HepG2 (cell line): ENCODE data around the gene DHCR7. TPM values are rescaled to one million over a fixed set of nuclear protein-coding genes. Genes with fewer than 3 reads are reported as not detected.

Source experiments
- FOXP1 ChIP-seq, 2 experiments: fragments of 450-650 bp in 1 of 2; IDR thresholded peaks; 2 replicates each; pipeline ENCODE4 v1.6.1; 2017 to 2018; ENCODE audit warnings: antibody characterized with exemption in 1 of 2
- NCOA1 ChIP-seq: sonication (generic); formaldehyde crosslinking; IDR thresholded peaks from 2 replicates; pipeline ENCODE4 v1.9.0; 2021; ENCODE audit warnings: missing genetic modification reagents
- PCBP2 ChIP-seq: fragments of 200-400 bp; formaldehyde crosslinking; optimal IDR thresholded peaks from 2 replicates; pipeline ENCODE3; 2018; ENCODE audit warnings: low read length, low read depth; ENCODE audit not compliant: poor library complexity, severe bottlenecking
- ZBTB21 ChIP-seq: sonication (generic); formaldehyde crosslinking; IDR thresholded peaks from 2 replicates; pipeline ENCODE4 v1.4.0; 2020; ENCODE audit warnings: missing genetic modification reagents
- ZBTB3 ChIP-seq: sonication (generic); formaldehyde crosslinking; IDR thresholded peaks from 2 replicates; pipeline ENCODE4 v1.4.0; 2020; ENCODE audit warnings: low read depth, mild to moderate bottlenecking, moderate library complexity, missing genetic modification reagents, borderline replicate concordance
- ZFX ChIP-seq: sonication (generic); formaldehyde crosslinking; IDR thresholded peaks from 2 replicates; pipeline ENCODE4 v1.4.0; 2020; ENCODE audit warnings: mild to moderate bottlenecking, low read depth, missing genetic modification reagents, moderate library complexity
- ZNF510 ChIP-seq: sonication (generic); formaldehyde crosslinking; IDR thresholded peaks from 2 replicates; pipeline ENCODE4 v1.4.0; 2020; ENCODE audit warnings: low read depth, mild to moderate bottlenecking, missing genetic modification reagents
- ZNF670 ChIP-seq: sonication (generic); formaldehyde crosslinking; IDR thresholded peaks from 2 replicates; pipeline ENCODE4 v1.8.0; 2022; ENCODE audit warnings: mild to moderate bottlenecking, missing genetic modification reagents, borderline replicate concordance
- polyA plus RNA-seq, 8 experiments: library from polyadenylated mRNA; depleted of rRNA in 3 of 8; stranded (reverse) in 7 of 8; unstranded in 1 of 8; fragments of >200 nt; fragmentation: Illumina TruSeq in 4 of 8; extraction: Trizol in 4 of 8; gene quantifications; 2 replicates each; pipeline versions ENCODE4 v1.2.1 to v1.2.3, GENCODE V29; 2011 to 2016; ENCODE audit warnings: low read depth in 4 of 8, missing spikeins in 1 of 8, mixed read lengths in 1 of 8; ENCODE audit not compliant: insufficient read depth in 1 of 8
- total RNA-seq, 5 experiments: library from RNA; depleted of rRNA; stranded (reverse); fragments of >200 nt; fragmentation: Illumina TruSeq; extraction: Trizol; gene quantifications; 2 replicates each; pipeline ENCODE4 v1.2.3, GENCODE V29; 2016; ENCODE audit warnings: low read depth in 1 of 5
- TF ChIP-seq, protein P1 (sequence below): sonication (generic); formaldehyde crosslinking; IDR thresholded peaks from 2 replicates; pipeline ENCODE4 v1.5.1; 2020; ENCODE audit warnings: mild to moderate bottlenecking, missing genetic modification reagents
- TF ChIP-seq, protein P2 (sequence below): sonication (generic); formaldehyde crosslinking; IDR thresholded peaks from 2 replicates; pipeline ENCODE4 v1.4.0; 2020; ENCODE audit warnings: missing genetic modification reagents
- TF ChIP-seq, protein P3 (sequence below): sonication (generic); formaldehyde crosslinking; IDR thresholded peaks from one replicate; pipeline ENCODE4 v1.5.1; 2020; ENCODE audit warnings: mild to moderate bottlenecking, missing genetic modification reagents; ENCODE audit errors: not compliant biosample characterization

DHCR7 gene
- total and polyA plus RNA-seq, 2 of the 13 experiments (the other 11 are each of a cell fraction or from before 2014, with no cell fraction given) = 96.0 to 143 TPM

- TF ChIP-seq PCBP2 (no peak), ZBTB3 (CRISPR knock-in tag) (no peak), ZFX (CRISPR knock-in tag) (peak; percentile 75), ZBTB21 (no peak), NCOA1 (CRISPR knock-in tag) (no peak), ZNF670 (CRISPR knock-in tag) (peak; percentile 79; the same call in 1 of the 2 replicates), FOXP1 (IDR thresholded peaks at IDR 0.05) (no peak), FOXP1 (CRISPR knock-in tag; IDR thresholded peaks at IDR 0.05) (peak; percentile 47; the same call in 1 of the 2 replicates), ZNF510 (CRISPR knock-in tag) (peak; percentile 40; the same call in 1 of the 2 replicates)
- TF ChIP-seq, protein P1, sequence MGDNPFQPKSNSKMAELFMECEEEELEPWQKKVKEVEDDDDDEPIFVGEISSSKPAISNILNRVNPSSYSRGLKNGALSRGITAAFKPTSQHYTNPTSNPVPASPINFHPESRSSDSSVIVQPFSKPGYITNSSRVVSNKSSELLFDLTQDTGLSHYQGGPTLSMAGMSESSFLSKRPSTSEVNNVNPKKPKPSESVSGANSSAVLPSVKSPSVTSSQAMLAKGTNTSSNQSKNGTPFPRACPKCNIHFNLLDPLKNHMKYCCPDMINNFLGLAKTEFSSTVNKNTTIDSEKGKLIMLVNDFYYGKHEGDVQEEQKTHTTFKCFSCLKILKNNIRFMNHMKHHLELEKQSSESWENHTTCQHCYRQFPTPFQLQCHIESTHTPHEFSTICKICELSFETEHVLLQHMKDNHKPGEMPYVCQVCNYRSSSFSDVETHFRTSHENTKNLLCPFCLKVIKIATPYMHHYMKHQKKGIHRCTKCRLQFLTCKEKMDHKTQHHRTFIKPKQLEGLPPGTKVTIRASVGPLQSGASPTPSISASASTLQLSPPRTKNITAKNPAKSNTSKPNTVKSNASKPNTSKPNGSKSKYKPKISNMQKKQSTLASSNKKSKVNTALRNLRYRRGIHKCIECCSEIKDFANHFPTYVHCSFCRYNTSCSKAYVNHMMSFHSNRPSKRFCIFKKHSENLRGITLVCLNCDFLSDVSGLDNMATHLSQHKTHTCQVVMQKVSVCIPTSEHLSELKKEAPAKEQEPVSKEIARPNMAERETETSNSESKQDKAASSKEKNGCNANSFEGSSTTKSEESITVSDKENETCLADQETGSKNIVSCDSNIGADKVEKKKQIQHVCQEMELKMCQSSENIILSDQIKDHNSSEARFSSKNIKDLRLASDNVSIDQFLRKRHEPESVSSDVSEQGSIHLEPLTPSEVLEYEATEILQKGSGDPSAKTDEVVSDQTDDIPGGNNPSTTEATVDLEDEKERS (CRISPR knock-in tag) = 0 out of 2 replicates have a peak, but pooled peaks have one; percentile 20
- TF ChIP-seq, protein P2, sequence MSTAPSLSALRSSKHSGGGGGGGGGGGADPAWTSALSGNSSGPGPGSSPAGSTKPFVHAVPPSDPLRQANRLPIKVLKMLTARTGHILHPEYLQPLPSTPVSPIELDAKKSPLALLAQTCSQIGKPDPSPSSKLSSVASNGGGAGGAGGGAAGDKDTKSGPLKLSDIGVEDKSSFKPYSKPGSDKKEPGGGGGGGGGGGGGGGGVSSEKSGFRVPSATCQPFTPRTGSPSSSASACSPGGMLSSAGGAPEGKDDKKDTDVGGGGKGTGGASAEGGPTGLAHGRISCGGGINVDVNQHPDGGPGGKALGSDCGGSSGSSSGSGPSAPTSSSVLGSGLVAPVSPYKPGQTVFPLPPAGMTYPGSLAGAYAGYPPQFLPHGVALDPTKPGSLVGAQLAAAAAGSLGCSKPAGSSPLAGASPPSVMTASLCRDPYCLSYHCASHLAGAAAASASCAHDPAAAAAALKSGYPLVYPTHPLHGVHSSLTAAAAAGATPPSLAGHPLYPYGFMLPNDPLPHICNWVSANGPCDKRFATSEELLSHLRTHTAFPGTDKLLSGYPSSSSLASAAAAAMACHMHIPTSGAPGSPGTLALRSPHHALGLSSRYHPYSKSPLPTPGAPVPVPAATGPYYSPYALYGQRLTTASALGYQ (CRISPR knock-in tag) = no peak
- TF ChIP-seq, protein P3, sequence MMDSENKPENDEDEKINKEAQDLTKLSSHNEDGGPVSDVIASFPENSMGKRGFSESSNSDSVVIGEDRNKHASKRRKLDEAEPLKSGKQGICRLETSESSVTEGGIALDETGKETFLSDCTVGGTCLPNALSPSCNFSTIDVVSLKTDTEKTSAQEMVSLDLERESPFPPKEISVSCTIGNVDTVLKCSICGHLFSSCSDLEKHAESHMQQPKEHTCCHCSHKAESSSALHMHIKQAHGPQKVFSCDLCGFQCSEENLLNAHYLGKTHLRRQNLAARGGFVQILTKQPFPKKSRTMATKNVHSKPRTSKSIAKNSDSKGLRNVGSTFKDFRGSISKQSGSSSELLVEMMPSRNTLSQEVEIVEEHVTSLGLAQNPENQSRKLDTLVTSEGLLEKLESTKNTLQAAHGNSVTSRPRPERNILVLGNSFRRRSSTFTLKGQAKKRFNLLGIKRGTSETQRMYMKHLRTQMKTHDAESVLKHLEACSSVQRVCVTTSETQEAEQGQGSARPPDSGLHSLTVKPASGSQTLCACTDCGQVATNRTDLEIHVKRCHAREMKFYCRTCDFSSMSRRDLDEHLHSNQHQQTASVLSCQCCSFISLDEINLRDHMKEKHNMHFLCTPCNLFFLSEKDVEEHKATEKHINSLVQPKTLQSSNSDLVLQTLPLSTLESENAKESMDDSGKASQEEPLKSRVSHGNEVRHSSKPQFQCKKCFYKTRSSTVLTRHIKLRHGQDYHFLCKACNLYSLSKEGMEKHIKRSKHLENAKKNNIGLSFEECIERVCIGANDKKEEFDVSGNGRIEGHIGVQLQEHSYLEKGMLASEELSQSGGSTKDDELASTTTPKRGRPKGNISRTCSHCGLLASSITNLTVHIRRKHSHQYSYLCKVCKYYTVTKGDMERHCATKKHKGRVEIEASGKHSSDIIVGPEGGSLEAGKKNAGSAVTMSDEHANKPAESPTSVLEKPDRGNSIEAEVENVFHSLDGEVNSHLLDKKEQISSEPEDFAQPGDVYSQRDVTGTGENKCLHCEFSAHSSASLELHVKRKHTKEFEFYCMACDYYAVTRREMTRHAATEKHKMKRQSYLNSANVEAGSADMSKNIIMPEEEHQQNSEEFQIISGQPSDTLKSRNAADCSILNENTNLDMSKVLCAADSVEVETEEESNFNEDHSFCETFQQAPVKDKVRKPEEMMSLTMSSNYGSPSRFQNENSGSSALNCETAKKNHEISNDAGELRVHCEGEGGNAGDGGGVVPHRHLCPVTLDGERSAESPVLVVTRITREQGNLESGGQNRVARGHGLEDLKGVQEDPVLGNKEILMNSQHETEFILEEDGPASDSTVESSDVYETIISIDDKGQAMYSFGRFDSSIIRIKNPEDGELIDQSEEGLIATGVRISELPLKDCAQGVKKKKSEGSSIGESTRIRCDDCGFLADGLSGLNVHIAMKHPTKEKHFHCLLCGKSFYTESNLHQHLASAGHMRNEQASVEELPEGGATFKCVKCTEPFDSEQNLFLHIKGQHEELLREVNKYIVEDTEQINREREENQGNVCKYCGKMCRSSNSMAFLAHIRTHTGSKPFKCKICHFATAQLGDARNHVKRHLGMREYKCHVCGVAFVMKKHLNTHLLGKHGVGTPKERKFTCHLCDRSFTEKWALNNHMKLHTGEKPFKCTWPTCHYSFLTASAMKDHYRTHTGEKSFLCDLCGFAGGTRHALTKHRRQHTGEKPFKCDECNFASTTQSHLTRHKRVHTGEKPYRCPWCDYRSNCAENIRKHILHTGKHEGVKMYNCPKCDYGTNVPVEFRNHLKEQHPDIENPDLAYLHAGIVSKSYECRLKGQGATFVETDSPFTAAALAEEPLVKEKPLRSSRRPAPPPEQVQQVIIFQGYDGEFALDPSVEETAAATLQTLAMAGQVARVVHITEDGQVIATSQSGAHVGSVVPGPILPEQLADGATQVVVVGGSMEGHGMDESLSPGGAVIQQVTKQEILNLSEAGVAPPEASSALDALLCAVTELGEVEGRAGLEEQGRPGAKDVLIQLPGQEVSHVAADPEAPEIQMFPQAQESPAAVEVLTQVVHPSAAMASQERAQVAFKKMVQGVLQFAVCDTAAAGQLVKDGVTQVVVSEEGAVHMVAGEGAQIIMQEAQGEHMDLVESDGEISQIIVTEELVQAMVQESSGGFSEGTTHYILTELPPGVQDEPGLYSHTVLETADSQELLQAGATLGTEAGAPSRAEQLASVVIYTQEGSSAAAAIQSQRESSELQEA (CRISPR knock-in tag) = peak; percentile 76
These were observed at the start of gene DHCR7 (continued) for GRCh38 chr11:71448257-71449171.
